ENCODE results near the gene HMGCS2.
A peak's percentile ranks its signal among the peaks of the same experiment; 100 is the strongest.

The HMGCS2 gene

DNA sequence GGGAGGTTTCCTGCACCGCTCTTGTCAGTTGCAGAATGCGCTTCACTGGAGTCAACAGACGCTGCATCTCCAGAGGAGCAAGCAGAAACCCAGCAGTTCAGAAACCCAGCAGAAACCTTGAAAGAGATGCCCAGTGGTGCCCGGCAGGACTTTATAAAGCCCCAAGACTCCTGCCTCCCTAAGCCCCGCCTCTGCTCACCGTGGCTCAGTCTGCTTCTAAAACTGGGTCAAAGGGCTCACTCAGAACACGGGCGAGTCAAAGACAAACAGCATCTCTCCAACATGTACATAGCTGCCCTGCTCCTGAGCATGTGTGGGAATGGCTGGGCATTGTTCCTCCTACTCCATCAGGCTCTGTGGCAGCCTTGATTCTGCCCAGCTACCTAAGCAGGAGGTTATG lies at the start of gene HMGCS2:
Gene HMGCS2, minus strand, starts transcription at position 128 of the 400 bp plus-strand sequence. Its CDS starts 61 bp downstream, at position 67.
- no peak for DNase-seq (ENCODE audit: low spot score)

DNA sequence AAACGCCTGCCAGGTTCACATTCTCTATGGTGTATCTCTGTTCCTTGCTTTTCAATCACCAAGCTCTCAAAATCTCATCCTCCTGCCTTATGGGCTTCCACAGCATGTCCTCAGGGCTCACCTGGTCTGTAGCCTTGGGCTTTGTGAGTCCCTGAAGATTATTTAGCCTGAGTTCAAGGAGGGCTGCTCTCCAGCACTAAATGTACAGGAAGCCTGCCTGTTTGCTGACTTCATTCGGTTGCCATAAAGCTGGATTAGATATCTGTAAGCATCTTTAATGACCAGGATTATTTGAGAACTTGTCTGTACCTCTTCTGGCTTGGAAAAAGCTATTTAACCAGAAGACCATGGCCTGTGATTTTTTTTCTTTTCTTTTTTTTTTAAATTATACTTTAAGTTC lies 49.5 kb upstream of the HMGCS2 start:
- no peak for DNase-seq (ENCODE audit: low spot score)

DNA sequence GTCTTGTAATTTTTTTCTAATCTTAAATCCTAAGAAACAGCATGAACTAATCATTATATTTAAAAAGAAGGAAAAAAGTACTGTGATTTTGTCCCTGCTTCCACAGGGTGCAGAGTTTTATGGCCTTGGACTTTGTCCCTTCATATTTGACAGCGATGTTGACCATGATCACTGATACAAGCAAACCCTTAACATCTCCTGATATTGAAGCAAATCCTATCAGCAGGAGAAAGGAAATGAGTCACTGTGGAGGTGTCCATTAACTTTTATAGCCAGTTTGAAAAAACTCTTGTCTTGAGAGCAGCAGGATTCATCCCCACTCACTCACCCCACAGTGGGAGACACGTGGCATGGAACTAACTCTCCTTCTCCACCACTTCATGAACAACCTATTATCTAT lies 47.7 kb upstream of the HMGCS2 start:
- no peak for DNase-seq (ENCODE audit: low spot score)

DNA sequence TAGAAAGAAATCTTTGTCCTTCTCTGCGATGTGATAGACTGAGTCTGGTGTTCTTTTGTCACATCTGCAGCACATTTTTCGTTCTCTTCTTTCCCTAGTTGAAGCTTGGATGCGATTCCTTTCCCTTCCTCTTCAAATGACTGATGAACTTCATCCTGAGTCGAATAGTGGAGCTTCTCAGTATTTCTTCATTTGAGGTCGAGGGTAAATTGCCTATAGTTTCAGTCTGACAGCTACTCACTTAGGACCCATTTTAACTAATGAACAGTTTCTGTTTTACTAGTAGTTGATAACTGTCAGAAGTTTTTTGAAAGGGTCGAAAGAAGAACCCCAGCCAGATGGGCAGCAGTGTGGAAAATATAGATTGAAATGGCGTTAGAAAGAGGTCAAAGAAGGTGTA lies 47.2 kb upstream of the HMGCS2 start:
- DNase-seq (ENCODE audit: low spot score), result no peak

DNA sequence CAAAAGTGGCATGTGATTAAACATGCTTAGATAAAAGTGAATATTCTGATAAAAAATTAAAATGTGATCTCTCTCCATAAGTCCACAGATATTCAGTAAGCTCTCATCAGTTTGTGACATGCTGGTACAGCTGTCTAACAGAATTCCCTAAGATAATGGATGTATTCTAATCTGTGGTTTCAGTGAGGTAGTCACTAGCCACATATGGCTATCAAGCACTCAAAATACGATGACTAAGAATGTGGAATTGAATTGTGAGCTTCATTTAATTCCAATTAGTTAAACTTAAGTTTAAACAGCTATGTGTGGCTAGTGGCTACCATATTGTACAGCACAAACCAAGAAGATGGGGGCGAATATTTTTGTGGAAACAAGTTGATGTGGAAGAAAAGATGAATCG lies 46.7 kb upstream of the HMGCS2 start:
- no peak for DNase-seq (ENCODE audit: low spot score)

DNA sequence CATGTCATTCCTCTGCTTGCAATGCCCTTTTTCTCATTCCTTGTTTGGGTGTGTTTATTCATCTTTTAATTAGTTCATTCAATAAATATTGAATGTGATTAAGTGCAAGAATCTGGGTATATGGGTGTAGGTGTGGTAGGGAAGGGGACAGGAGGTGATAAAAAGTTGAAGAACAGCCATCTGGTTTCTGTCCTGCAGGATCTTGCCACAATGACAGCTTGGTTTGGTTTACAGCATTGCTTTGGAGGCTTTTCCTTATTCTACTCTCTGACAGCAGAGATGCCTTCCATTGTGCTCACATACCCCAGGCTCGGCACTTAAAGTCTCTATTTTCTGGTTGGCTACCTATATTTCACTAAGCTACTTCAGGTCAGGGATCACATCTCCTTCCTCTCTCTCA lies 45.6 kb upstream of the HMGCS2 start:
- DNase-seq (ENCODE audit: low spot score), result no peak

DNA sequence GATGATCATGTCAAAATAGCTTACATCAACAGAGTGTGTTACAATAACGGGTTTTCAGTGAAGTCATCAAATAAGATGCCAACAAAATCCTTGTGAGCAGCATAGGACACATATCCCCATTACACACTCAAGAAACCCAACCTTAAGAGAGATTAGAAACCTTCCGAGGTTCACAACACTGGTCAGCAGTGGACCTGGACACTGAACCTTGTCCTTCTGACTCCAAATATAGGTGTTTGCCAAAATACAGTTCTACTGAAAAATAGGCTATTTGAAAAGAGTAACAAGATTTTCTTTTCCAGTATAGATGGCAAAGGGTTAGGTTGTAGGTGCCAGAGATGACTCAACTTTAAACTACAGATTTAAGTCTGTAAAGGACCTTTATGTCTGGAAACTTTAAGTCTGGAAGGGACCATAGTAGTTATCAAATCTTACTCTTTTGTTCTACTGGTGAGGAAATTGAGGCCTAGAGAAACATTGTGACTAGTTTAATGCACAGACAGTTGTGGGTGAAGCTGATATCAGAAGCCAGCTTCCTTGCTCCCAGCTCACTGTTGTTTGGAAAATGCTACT lies 43.4 kb upstream of the HMGCS2 start:
- DNase-seq (ENCODE audit: low spot score), result no peak

DNA sequence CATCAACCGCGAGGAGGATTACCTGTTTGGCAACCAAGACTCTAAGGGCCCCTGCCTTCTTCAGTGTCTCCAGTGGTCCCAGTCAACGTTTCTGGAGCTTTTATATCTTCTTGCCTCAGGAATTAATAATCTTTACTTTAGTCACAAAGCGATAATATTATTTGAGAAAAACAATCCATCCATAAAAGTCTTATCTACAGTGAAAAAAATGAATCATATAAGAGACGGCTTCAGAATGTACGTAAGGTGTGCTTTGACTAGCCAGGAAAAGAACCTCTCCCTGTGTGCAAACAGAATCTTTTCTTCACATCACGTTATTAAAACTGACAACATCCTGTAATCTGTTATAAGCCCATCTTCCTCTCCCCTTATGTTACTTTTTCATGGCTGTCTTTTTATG lies 42.7 kb upstream of the HMGCS2 start, which contains the start of gene REG4:
Gene REG4, minus strand, starts transcription at position 74 of the 400 bp plus-strand sequence. CDS start 2,691 bp downstream, outside the sequence.
- DNase-seq (ENCODE audit: low spot score), result no peak

DNA sequence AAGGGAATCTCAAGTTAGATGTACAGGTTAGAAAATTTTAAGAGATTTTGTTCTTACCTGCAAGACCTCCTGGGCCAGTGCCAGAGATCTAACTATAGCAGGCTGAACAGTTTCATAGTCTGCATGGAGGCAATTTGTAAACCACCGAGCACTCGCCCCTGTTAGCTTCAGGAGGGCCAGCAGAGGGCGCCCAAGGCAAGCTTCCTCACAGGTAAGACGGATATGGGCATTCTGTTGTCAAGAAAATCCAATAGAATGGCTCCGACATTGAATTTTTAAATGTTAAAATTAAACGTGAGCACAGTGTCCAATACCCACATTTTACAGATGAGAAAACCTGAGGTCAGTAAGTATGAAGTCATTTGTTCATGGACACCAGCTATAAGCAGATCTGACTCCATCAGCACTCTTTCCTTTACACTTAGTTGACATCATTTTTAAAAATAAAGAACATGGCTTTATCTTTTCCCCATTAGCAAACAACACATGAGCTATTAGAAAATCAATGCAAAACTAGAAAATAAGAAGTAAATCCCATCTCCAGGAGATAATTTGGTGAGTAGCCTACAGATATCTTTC lies 40.4 kb upstream of the HMGCS2 start:
- DNase-seq (ENCODE audit: low spot score), result peak; percentile 71

DNA sequence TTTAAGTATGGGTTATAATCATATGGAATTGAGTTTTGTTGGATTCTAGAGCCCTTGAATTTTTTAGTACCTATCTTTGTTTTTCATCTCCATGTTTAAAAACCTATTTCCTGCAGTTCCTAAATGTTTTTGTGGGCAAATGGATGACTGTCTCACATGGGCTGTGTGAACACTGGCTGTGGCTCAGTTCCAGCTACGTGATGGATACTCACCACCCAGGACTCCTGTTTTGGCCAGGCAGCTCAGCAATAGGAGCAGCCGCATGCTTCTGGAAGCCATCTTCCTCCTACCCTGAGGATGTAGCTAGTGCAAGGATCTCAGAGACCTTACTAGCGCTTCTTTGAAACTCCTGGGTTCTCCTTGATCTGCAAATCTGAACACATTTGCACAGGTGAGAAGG lies 39.8 kb upstream of the HMGCS2 start:
- DNase-seq (ENCODE audit: low spot score), result no peak

DNA sequence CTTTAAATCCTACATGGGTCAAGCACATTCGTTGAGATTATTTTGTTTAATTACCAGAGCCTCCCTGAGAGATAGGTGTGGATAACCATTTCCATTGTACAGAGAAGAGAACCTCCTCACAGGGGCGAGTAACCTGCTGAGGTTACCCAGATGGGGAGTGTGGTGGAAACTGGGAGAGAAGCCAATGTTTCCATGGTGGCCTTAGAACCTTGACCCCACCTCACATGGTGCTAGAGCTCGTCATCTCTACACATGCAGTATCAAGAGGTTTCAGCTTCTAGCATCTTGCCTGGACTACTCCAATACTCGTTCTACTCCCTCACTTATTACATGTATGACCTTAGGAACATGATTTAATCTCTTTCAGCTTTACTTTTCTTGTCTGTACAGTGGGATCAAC lies 37.8 kb upstream of the HMGCS2 start:
- DNase-seq (ENCODE audit: low spot score), result no peak

DNA sequence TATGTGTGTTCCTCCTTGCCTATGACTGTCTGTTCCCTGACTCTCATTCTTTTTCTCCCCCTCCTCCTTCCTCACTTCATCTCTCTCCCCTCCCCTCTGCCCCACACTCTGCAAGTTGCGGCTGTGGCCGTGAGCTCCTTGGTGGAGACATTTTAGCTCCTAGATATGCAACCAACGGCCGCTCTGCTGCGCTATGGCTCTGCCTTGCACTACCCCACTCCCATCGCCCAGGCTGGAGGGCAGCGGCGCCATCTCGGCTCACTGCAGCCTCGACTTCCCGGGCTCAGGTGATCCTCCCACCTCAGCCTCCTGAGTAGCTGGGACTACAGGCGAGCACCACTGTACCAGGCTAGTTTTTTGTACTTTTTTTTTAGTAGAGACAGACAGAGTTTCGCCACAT lies 37.0 kb upstream of the HMGCS2 start:
- DNase-seq (ENCODE audit: low spot score), result no peak

DNA sequence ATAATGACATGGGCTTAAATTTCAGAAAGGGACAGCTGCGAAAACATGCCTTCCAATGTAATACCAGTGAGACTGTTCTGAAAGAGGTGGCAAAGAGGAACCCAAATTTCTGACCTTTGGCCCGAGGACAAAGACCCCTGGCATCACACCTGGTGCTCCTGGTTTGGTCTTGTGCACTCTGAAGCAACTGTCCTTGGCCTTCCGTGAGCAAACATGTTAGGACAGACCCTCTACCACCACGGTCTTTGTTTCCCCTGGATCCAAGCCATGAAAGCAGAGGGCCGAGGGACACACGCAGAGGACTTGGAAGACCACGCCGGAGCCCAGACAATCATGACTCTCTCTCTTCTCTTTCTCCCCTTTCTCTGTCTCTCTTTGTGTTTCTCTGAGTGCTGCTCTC lies 36.5 kb upstream of the HMGCS2 start:
- no peak for DNase-seq (ENCODE audit: low spot score)

DNA sequence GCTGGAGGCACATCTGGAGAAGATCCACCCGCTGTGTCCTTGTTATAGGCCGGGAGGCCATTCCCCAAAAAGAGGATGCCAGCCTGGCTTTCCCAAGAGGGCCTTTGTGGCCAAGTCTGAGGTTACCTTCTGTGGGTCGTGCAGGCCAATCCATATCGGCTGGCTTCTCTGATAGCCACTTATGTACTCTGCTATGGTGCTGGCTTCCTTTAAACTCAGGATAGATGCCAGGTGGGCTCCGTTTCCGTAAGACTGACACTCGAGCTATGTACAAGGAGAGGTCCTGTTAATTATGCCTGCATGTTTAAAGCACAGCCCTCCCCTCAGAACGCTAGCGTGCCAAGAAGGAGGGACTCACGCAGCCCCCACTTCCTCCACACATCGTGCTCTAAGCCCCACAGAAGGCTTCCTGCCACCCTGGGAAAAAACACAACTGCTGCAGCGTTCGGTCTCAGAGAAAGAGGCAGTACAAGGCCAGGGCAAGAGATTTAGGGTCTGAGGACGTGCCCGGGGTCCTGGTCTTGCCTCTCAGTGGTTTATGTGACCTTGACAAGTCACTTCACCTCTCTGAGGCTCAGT lies 31.0 kb upstream of the HMGCS2 start:
- no peak for DNase-seq (ENCODE audit: low spot score)

DNA sequence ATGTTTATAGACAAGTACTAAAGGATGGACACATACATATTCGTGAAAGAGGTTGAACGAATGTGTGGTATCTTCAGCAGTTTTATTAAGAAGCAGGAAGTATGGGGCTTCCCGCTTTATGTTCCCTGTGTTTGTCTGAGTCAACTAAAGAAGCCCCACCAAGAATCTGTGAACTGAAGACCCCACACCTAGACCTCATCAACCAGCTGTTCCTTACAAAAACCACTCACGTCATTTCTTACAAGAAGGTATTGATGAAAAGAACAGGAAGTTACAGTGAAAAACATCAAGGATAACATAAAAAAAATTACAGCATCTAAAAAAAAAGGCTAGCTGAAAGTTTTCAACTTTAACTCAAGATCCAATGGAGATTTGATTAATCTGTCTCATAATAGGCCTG lies 30.3 kb upstream of the HMGCS2 start:
- no peak for DNase-seq (ENCODE audit: low spot score)

DNA sequence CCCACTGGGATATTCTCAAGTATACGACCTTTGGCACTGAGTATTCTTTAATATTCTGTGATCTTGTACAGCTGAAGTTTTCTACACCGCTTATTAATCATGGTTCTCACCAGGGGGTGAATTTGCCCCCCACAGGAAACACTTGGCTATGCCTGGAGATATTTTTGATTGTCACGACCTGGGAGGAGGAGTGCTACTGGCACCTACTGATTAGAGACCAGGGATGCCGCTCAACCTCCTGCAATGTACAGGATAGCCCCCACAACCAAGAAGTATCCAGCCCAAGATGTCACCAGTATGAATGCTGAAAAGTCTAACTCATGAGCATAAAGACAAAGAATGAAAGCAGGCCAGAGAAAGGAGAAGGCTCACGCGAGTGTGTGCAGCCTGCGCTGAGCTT lies 28.9 kb upstream of the HMGCS2 start:
- DNase-seq (ENCODE audit: low spot score), result no peak

DNA sequence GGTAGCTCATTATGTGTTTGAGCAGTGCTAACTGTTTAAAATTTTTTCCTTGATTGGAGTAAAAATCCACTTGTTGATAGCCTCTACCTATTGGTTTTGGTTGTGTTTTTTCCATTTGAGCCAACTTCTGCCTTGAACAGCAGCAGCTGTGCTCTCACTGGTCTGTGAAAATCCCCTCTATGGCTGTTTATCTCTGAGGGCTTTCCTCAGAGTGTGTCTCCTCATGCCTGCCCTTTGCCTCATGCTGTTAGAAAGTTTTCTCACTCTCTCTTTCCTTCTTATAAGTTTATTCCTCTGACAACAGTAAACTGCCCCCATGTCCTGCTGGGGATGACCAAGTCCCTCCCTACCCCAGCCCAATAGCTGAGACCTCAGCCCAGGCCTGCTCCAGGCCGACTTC lies 28.5 kb upstream of the HMGCS2 start:
- no peak for DNase-seq (ENCODE audit: low spot score)

DNA sequence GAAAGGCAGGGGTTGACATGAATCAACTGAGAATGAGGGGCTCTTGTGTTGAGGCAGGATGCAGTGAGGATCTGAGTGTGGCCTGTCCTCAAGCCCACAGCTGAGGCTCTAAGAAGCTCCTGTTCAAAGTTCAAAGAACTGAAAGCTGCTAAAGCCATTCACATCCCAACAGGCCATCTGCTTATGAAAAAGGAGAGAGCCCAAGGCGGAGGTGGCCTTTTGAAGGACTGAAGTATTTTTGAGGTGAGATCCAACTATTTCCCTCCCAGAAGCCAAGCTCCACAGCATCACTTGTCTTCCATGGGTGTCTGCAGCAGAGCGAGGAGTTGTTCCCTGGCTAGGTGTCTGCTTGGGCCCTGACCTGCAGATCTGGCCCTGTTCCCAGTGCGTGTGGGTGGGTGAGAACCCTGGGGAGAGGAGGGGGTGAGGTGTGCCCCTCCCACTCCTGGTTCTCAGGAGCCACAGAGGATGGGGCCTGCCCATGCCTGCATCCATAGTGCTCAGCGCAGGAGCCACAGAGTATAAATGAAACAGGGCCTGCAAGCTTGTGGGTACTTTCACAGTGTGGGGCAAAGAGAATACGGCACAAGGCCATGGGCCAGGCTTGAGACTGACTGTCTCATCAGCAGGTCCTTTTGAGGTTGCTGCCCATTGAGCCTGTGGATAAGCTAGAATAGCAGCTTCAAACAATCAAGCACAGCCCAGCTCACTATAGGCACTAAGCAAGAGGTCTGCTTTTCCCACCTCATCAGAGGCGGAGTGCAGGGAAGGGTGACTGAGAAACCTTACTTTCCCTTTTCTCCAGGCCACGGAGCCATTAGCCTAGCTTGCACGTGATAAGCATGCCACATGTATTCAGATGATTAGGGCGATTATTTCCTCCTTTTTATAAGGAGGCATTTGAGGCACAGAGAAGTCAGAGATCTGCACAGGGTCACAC lies 26.8 kb upstream of the HMGCS2 start:
- no peak for DNase-seq (ENCODE audit: low spot score)

DNA sequence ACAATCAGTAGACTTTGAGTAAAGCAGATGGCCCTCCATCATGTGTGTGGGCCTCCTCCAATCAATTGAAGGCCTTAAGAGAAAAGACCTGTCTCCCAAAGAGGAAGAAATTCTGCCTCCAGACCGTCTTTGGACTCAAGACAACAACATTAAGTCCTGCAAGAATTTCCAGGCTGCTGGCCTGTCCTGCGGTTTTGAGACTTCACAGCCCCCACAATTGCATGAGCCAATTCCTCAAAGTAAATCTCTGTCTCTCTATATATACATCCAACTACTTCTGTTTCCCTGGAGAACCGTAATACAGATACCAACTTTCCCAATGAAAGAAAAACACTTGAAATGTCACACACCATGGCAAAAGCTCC lies 26.2 kb upstream of the HMGCS2 start:
- no peak for DNase-seq (ENCODE audit: low spot score)

DNA sequence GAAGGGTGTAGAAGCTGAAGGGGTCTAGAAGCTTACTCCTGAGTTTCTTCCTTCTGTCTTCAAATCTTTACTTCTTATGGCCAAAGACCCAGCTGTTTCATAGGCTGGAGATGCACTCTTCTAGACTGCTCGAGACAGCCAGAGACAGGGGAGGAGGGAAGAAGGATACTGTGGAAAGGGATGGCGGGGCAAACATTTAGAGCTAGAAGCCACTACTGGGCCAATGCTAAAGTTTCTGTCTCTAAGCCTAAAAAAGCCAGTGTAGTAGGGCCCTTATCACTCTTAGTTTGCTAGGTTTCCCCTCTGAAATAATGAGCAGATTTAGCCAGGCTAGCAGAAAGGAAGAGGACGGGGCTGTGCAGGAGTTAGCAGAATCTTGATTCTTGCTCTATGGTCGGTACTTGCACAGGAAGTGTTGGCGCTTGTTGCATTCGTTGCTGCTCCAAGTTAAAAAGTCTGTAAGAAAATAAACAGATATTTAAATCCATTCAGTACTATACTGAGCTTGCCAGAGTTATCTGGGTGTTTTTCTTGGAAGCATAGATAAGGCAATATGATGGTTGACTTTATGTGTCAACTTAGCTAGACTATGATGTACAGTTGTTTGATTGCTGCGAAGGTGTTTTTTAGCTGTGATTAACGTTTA lies 25.6 kb upstream of the HMGCS2 start:
- no peak for DNase-seq (ENCODE audit: low spot score)

DNA sequence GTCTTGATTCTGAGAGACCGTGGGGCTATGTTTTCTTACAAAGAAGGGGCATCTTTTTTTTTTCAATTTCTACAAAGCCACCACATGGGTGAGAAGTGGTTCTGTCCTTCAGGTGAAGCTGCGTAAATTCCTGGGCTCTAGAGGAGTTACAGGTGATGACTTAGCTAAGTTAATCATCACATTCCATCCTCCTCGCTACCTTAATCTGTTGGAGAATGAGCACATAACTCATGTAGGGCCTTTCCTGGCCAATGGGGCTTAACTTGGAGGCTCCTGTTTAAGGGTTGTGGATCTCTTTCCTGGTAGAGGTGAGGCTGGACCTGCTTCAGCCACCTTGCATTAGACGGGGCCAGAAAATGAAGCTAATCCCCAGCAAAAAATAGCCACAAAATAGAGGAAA lies 22.7 kb upstream of the HMGCS2 start:
- no peak for DNase-seq (ENCODE audit: low spot score)

DNA sequence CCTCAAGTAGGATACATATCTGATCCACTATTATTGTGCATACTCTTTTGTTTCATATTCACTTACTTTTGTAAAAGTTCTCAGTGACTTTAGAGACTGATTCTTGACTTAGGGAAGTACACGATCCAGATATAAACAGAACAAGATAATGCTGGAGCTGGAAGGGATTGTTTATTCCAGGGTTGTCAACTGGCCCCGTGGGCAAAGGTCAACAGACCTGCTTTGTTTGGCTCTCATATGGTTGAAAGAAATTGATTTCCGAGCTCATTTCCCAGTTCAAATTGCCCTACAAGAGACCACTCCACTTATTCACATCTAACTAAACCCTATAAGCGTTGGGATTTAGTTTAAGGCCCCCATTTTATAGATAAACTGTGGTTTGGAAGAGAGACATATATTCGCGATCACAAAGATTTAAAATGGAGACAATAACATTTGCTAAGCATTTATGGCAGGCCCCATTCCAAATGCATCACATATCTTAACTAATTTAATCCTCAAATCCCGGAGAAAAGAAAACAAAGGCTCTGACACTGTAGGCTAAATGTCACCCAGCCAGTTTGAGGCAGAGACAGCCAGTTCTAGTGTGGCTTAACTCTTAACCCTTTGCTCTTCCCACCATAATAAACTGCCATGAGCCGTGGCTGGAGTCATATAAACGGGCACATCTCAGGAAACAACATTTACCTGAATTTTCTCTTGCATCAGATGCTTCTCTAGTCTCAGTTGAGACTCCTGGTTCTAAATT lies 21.9 kb upstream of the HMGCS2 start:
- no peak for DNase-seq (ENCODE audit: low spot score)
